ENCODE data around the gene IGFN1.

The IGFN1 gene

GRCh38 chr1:201214886-201215285 lies 24.3 kb downstream of the IGFN1 start:
- H3K27ac Mint-ChIP-seq = no peak overlapping the region

GRCh38 chr1:201215531-201216357 lies 25.1 kb downstream of the IGFN1 start:
- H3K36me3 Mint-ChIP-seq = no peaks in the 10 kb centered on the region
- no peaks in the 10 kb centered on the region for H3K9me3 Mint-ChIP-seq (ENCODE audit: low read depth)
- peaks cover 6% of the 10 kb centered on the region for H3K27me3 Mint-ChIP-seq
- no peak overlapping the region for H3K27ac Mint-ChIP-seq
- H3K4me3 Mint-ChIP-seq = no peak overlapping the region
- no peaks in the 10 kb centered on the region for H3K4me1 Mint-ChIP-seq (ENCODE audit: low read depth)

More at GRCh38 chr1:201214886-201215285, 24.3 kb downstream of the IGFN1 start:
- no peaks in the 10 kb centered on the region for H3K9me3 Mint-ChIP-seq (ENCODE audit: low read depth)
- H3K27me3 Mint-ChIP-seq = peaks cover 6% of the 10 kb centered on the region
- H3K4me1 Mint-ChIP-seq (ENCODE audit: low read depth) = no peaks in the 10 kb centered on the region
- H3K4me3 Mint-ChIP-seq = no peak overlapping the region
- no peaks in the 10 kb centered on the region for H3K36me3 Mint-ChIP-seq

- no peak overlapping the region for H3K27ac Mint-ChIP-seq
Observed at GRCh38 chr1:201216395-201217085, 25.9 kb downstream of the IGFN1 start.

GRCh38 chr1:201217146-201217545 lies 26.5 kb downstream of the IGFN1 start:
- no peak overlapping the region for H3K27ac Mint-ChIP-seq
- H3K9me3 Mint-ChIP-seq (ENCODE audit: low read depth) = no peaks in the 10 kb centered on the region
- H3K36me3 Mint-ChIP-seq = no peaks in the 10 kb centered on the region
- H3K27me3 Mint-ChIP-seq = peaks cover 2% of the 10 kb centered on the region
- H3K4me1 Mint-ChIP-seq (ENCODE audit: low read depth) = no peaks in the 10 kb centered on the region
- H3K4me3 Mint-ChIP-seq = no peak overlapping the region

More at GRCh38 chr1:201216395-201217085, 25.9 kb downstream of the IGFN1 start:
- H3K4me1 Mint-ChIP-seq (ENCODE audit: low read depth) = no peaks in the 10 kb centered on the region
- H3K9me3 Mint-ChIP-seq (ENCODE audit: low read depth) = no peaks in the 10 kb centered on the region
- peaks cover 5% of the 10 kb centered on the region for H3K27me3 Mint-ChIP-seq
- H3K36me3 Mint-ChIP-seq = no peaks in the 10 kb centered on the region
- H3K4me3 Mint-ChIP-seq = no peak overlapping the region

- H3K27ac Mint-ChIP-seq = no peak overlapping the region
- H3K27me3 Mint-ChIP-seq = peaks cover 2% of the 10 kb centered on the region
- H3K36me3 Mint-ChIP-seq = no peaks in the 10 kb centered on the region
- no peaks in the 10 kb centered on the region for H3K4me1 Mint-ChIP-seq (ENCODE audit: low read depth)
- H3K9me3 Mint-ChIP-seq (ENCODE audit: low read depth) = no peaks in the 10 kb centered on the region
- H3K4me3 Mint-ChIP-seq = no peak overlapping the region
Observed at GRCh38 chr1:201217851-201218250, 27.2 kb downstream of the IGFN1 start.

GRCh38 chr1:201218409-201218808 lies 27.8 kb downstream of the IGFN1 start:
- Mint-ChIP-seq H3K27ac (no peak overlapping the region), H3K4me3 (no peak overlapping the region), H3K4me1 (ENCODE audit: low read depth) (no peaks in the 10 kb centered on the region), H3K9me3 (ENCODE audit: low read depth) (no peaks in the 10 kb centered on the region), H3K36me3 (no peaks in the 10 kb centered on the region), H3K27me3 (peaks cover 2% of the 10 kb centered on the region)

GRCh38 chr1:201219481-201220387 lies 29.1 kb downstream of the IGFN1 start:
- no peaks in the 10 kb centered on the region for H3K9me3 Mint-ChIP-seq (ENCODE audit: low read depth)
- no peak overlapping the region for H3K4me3 Mint-ChIP-seq
- H3K27me3 Mint-ChIP-seq = no peaks in the 10 kb centered on the region
- no peaks in the 10 kb centered on the region for H3K36me3 Mint-ChIP-seq
- no peak overlapping the region for H3K27ac Mint-ChIP-seq
- H3K4me1 Mint-ChIP-seq (ENCODE audit: low read depth) = no peaks in the 10 kb centered on the region

- H3K27ac Mint-ChIP-seq = no peak overlapping the region
- no peaks in the 10 kb centered on the region for H3K27me3 Mint-ChIP-seq
- H3K36me3 Mint-ChIP-seq = no peaks in the 10 kb centered on the region
- no peak overlapping the region for H3K4me3 Mint-ChIP-seq
- H3K4me1 Mint-ChIP-seq (ENCODE audit: low read depth) = no peaks in the 10 kb centered on the region
- H3K9me3 Mint-ChIP-seq (ENCODE audit: low read depth) = no peaks in the 10 kb centered on the region
Observed at GRCh38 chr1:201220388-201220715, 29.7 kb downstream of the IGFN1 start.

- Mint-ChIP-seq H3K4me1 (ENCODE audit: low read depth) (no peaks in the 10 kb centered on the region), H3K27ac (no peak overlapping the region), H3K36me3 (no peaks in the 10 kb centered on the region), H3K27me3 (no peaks in the 10 kb centered on the region), H3K4me3 (no peak overlapping the region), H3K9me3 (ENCODE audit: low read depth) (no peaks in the 10 kb centered on the region)
Observed at GRCh38 chr1:201221201-201221846, 30.7 kb downstream of the IGFN1 start.

- no peaks in the 10 kb centered on the region for H3K4me1 Mint-ChIP-seq (ENCODE audit: low read depth)
- no peak overlapping the region for H3K27ac Mint-ChIP-seq
- H3K9me3 Mint-ChIP-seq (ENCODE audit: low read depth) = no peaks in the 10 kb centered on the region
- no peaks in the 10 kb centered on the region for H3K36me3 Mint-ChIP-seq
- no peaks in the 10 kb centered on the region for H3K27me3 Mint-ChIP-seq
- H3K4me3 Mint-ChIP-seq = no peak overlapping the region
Observed at GRCh38 chr1:201222125-201222524, 31.5 kb downstream of the IGFN1 start.

- Mint-ChIP-seq H3K4me3 (no peak overlapping the region), H3K27me3 (peaks cover 1% of the 10 kb centered on the region), H3K9me3 (ENCODE audit: low read depth) (no peaks in the 10 kb centered on the region), H3K4me1 (ENCODE audit: low read depth) (no peaks in the 10 kb centered on the region), H3K36me3 (no peaks in the 10 kb centered on the region), H3K27ac (no peak overlapping the region)
Observed at GRCh38 chr1:201223852-201224665, 33.4 kb downstream of the IGFN1 start.

- Mint-ChIP-seq H3K36me3 (no peaks in the 10 kb centered on the region), H3K9me3 (ENCODE audit: low read depth) (no peaks in the 10 kb centered on the region), H3K4me1 (ENCODE audit: low read depth) (no peaks in the 10 kb centered on the region), H3K27ac (no peak overlapping the region), H3K4me3 (no peak overlapping the region), H3K27me3 (peaks cover 2% of the 10 kb centered on the region)
Observed at GRCh38 chr1:201224666-201225370, 34.2 kb downstream of the IGFN1 start.

GRCh38 chr1:201226178-201226514 lies 35.5 kb downstream of the IGFN1 start:
- peaks cover 5% of the 10 kb centered on the region for H3K27me3 Mint-ChIP-seq
- H3K36me3 Mint-ChIP-seq = no peaks in the 10 kb centered on the region
- H3K4me3 Mint-ChIP-seq = no peak overlapping the region
- H3K27ac Mint-ChIP-seq = no peak overlapping the region
- H3K4me1 Mint-ChIP-seq (ENCODE audit: low read depth) = no peaks in the 10 kb centered on the region
- no peaks in the 10 kb centered on the region for H3K9me3 Mint-ChIP-seq (ENCODE audit: low read depth)

All from activated naive CD8-positive, alpha-beta T cell (primary cell).